Kidney (tissue), 14 donors: ENCODE measurements around the gene CCDC137. TPM values are rescaled to one million over a fixed set of nuclear protein-coding genes. Genes with fewer than 3 reads are reported as not detected.
A peak's percentile ranks its signal among the peaks of the same experiment; 100 is the strongest.

Source experiments
- DNase-seq, 5 donors: peaks; one replicate each; pipeline ENCODE4 v3.0.0-alpha.2; 2013 to 2020
- FAIRE-seq: peaks from 2 replicates; lab custom pipeline; 2012; peaks lifted over from hg19 to GRCh38; lab: Jason Lieb, UNC
- H3K27ac ChIP-seq, 2 donors: one replicate each; pipeline ENCODE4 v1.7.0; 2013; ENCODE audit warnings: low read depth in 2 of 2, low read length in 2 of 2, inconsistent platforms in 1 of 2
- H3K27me3 ChIP-seq: one replicate; pipeline ENCODE4 v1.7.1; 2013; ENCODE audit warnings: low read length, inconsistent platforms; ENCODE audit not compliant: control insufficient read depth, insufficient read depth
- H3K36me3 ChIP-seq, 3 donors: one replicate each; pipeline versions ENCODE4 v1.7.0 to v1.7.1; 2013; ENCODE audit warnings: low read length in 3 of 3, control low read depth in 1 of 3, inconsistent platforms in 1 of 3; ENCODE audit not compliant: insufficient read depth in 3 of 3, control insufficient read depth in 2 of 3
- H3K4me1 ChIP-seq, 3 donors: one replicate each; pipeline versions ENCODE4 v1.7.0 to v1.7.1; 2013; ENCODE audit warnings: low read length in 3 of 3, inconsistent platforms in 1 of 3, low read depth in 1 of 3; ENCODE audit not compliant: control insufficient read depth in 2 of 3, insufficient read depth in 2 of 3
- H3K4me3 ChIP-seq, 3 donors: one replicate each; pipeline versions ENCODE4 v1.7.0 to v1.8.1; 2013; ENCODE audit warnings: low read length in 3 of 3, control low read depth in 1 of 3, inconsistent platforms in 1 of 3
- H3K9ac ChIP-seq, 3 donors: one replicate each; pipeline versions ENCODE4 v1.7.0 to v1.7.1; 2013; ENCODE audit warnings: low read length in 3 of 3, control low read depth in 1 of 3, inconsistent platforms in 1 of 3
- H3K9me3 ChIP-seq, 3 donors: one replicate each; pipeline versions ENCODE4 v1.7.0 to v1.7.1; 2013; ENCODE audit warnings: low read length in 3 of 3, control low read depth in 1 of 3, inconsistent platforms in 1 of 3; ENCODE audit not compliant: control insufficient read depth in 2 of 3, insufficient read depth in 1 of 3
- intact Hi-C: fragments of 100-400 bp; cut with DNase I; formaldehyde crosslinking; loops from one replicate; pipeline ENCODE4 v1.11.1; 2022
- polyA plus RNA-seq: library from polyadenylated mRNA; stranded (reverse); fragments of 350-450 nt; fragmentation: Illumina TruSeq; extraction: RNeasy Lipid Tissue Mini Kit (QIAGEN cat#74804); gene quantifications from one replicate; pipeline ENCODE4 v1.2.3, GENCODE V29; 2014; ENCODE audit warnings: low read depth, low replicate concordance; ENCODE audit not compliant: insufficient read depth
- total RNA-seq: library from RNA; stranded (reverse); fragmentation: NEBNext Ultra II Directional; extraction: Animal tissue kit (Norgen Biotek cat#: 25700); gene quantifications from one replicate; pipeline ENCODE4 v1.2.1, GENCODE V29; 2021
- TF ChIP-seq, protein P1 (sequence below): IDR thresholded peaks from 3 replicates; pipeline ENCODE4 v1.5.1; 2012; ENCODE audit warnings: mild to moderate bottlenecking, moderate library complexity, borderline replicate concordance; ENCODE audit not compliant: insufficient read depth; ENCODE audit errors: extremely low read depth
- donor health status: control.
- donor health status: control.
- donor health status: control.
- donor health status: control.
- donor health status: control.
- donor health status: DM: yes; HTN: yes; CAD: no.
- donor health status: Normal renal cell carcinoma (clear cell type).

CCDC137 gene
- total and polyA plus RNA-seq, 2 donors from 2014 or later = 14.7 to 18.8 TPM

DNA sequence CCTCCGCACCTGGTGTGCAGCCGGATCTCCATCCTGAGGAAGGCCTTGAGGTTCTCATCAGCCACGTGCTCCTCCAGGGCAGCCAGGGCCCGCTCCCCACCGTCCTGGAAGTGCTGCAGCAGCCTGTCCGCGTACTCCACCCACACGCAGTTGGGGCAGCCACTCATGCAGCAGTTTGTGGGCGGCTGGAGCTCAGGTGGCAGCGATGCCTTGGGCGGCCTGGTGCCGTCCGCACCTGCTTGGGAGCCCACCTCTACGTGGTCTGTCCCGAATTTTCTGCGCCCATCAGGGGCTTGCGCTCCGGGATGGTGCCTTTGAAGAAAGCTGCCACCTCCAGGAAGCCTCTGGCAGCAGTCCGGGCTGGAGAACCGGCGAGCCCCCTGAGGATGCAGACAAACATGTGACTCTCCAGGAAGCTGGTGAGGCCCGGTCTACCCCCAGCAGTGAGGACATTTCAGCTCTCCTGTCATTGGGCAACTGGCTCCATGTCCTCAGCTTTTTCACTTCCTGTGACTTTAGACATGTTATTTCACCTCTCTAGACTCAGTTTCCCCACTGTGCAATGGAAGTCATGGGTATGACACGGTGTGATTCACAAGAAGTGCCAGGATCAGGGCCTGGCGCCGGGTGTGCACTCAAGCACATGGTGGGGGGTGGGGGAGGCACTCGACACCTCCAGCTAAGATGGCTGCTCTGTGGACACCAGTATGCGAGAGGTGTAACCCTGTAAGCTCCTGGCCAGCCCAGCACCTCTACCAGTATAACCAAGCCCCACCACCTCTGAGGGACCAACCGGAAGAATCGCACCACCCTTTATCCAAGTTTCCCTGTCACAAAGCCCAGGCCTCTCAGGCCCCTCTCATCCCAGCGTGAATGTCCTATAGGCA lies 1.1 kb upstream of the CCDC137 start:
- peaks cover 0 to 18% (median 0%) of the 10 kb centered on the region in 3 donors for H3K4me1 ChIP-seq
- DNase-seq (peak in 2 of 5 donors; percentile 39 to 75), FAIRE-seq (no peak)
- TF ChIP-seq, protein P1, sequence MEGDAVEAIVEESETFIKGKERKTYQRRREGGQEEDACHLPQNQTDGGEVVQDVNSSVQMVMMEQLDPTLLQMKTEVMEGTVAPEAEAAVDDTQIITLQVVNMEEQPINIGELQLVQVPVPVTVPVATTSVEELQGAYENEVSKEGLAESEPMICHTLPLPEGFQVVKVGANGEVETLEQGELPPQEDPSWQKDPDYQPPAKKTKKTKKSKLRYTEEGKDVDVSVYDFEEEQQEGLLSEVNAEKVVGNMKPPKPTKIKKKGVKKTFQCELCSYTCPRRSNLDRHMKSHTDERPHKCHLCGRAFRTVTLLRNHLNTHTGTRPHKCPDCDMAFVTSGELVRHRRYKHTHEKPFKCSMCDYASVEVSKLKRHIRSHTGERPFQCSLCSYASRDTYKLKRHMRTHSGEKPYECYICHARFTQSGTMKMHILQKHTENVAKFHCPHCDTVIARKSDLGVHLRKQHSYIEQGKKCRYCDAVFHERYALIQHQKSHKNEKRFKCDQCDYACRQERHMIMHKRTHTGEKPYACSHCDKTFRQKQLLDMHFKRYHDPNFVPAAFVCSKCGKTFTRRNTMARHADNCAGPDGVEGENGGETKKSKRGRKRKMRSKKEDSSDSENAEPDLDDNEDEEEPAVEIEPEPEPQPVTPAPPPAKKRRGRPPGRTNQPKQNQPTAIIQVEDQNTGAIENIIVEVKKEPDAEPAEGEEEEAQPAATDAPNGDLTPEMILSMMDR = no peak
- H3K4me3 ChIP-seq = peak overlapping the region; percentile 78 to 83 (median 80)
- H3K9me3 ChIP-seq = no peaks in the 10 kb centered on the region
- peak overlapping the region; percentile 32 to 79 (median 57) for H3K9ac ChIP-seq
- H3K27me3 ChIP-seq = no peaks in the 10 kb centered on the region
- intact Hi-C loops = no loop called here
- H3K27ac ChIP-seq = peak overlapping the region in 1 of 2 donors; percentile 58
- H3K36me3 ChIP-seq = peaks cover 0 to 10% (median 0%) of the 10 kb centered on the region in 3 donors

DNA sequence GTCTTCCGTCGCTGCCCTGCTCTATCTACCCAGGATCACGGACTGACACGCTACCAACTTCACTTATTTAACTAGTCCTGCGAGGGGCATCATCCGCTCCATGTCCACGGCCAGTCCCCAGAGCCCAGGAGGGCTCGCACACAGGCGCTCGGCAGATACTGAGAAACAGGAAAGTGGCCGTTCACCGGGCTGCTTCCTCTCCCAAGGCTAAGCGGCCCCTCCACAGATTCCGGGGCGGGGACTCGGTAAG lies 520 bp upstream of the CCDC137 start:
- H3K9me3 ChIP-seq = no peaks in the 10 kb centered on the region
- H3K4me3 ChIP-seq = peak overlapping the region; percentile 78 to 83 (median 80)
- TF ChIP-seq, protein P1 = no peak
- intact Hi-C loops = no loop called here
- peak overlapping the region; percentile 32 to 79 (median 57) for H3K9ac ChIP-seq
- H3K27me3 ChIP-seq = no peaks in the 10 kb centered on the region
- H3K27ac ChIP-seq = peak overlapping the region; percentile 58 to 61
- H3K4me1 ChIP-seq = peaks cover 0 to 18% (median 0%) of the 10 kb centered on the region in 3 donors
- DNase-seq = peak in 2 of 5 donors; percentile 60 to 78
- FAIRE-seq = no peak
- H3K36me3 ChIP-seq = peaks cover 0 to 10% (median 0%) of the 10 kb centered on the region in 3 donors

DNA sequence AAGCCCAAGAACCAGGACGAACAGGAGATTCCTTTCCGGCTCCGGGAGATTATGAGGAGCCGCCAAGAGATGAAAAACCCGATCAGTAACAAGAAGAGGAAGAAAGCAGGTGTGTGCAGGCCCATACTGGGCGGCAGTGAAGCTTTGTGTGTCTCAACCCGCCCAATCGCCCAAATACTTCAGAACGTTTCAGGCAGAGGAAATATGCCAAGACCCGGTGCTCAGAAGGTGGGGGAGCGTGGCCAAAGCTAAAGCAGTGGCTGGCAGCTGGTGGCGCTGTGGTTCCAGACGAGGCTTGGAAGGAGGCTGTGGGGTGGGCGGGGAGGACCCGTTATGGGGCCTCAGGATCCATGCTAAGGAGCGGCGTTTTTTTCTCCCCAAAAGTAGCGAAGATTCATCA lies 1.2 kb downstream of the CCDC137 start:
- H3K27ac ChIP-seq = no peak overlapping the region
- peaks cover 0 to 19% (median 9%) of the 10 kb centered on the region in 3 donors for H3K36me3 ChIP-seq
- intact Hi-C loops = no loop called here
- TF ChIP-seq, protein P1 = no peak
- H3K9me3 ChIP-seq = no peaks in the 10 kb centered on the region
- FAIRE-seq (no peak), DNase-seq (no peak)
- H3K27me3 ChIP-seq = no peaks in the 10 kb centered on the region
- no peak overlapping the region for H3K4me3 ChIP-seq
- H3K4me1 ChIP-seq = peaks cover 0 to 18% (median 0%) of the 10 kb centered on the region in 3 donors
- H3K9ac ChIP-seq = no peak overlapping the region
